SU-DHL-6 (cell line): ENCODE results near the gene FRMD8.

Experiments used
- H2AFZ ChIP-seq: fragments of 200-600 bp; sonication (generic); 2 replicates; pipeline ENCODE4 v1.6.1; 2014; ENCODE audit warnings: low read depth, mild to moderate bottlenecking, moderate library complexity, mixed read lengths, antibody characterized with exemption, low read length; ENCODE audit not compliant: severe bottlenecking
- H3F3A ChIP-seq: fragments of 200-600 bp; shearing (Covaris generic); 2 replicates; pipeline ENCODE4 v1.6.0; 2016; ENCODE audit warnings: antibody characterized with exemption, mild to moderate bottlenecking; ENCODE audit not compliant: insufficient read depth
- H3K27ac ChIP-seq: fragments of 200-600 bp; sonication (generic); 2 replicates; pipeline ENCODE4 v1.5.1; 2016; ENCODE audit warnings: low read depth, mild to moderate bottlenecking, low read length, moderate library complexity, mixed read lengths
- H3K27me3 ChIP-seq: fragments of 200-600 bp; sonication (generic), shearing (Covaris generic); 2 replicates; pipeline ENCODE4 v1.6.0; 2014; ENCODE audit warnings: mild to moderate bottlenecking, low read length
- H3K36me3 ChIP-seq: fragments of 200-600 bp; sonication (generic); 2 replicates; pipeline ENCODE4 v1.6.1; 2014; ENCODE audit warnings: mild to moderate bottlenecking, low read length, mixed read lengths
- H3K4me2 ChIP-seq: fragments of 300-600, 200-600 bp; shearing (Covaris generic), sonication (generic); 2 replicates; pipeline ENCODE4 v1.6.0; 2014; ENCODE audit warnings: low read length, low read depth, mild to moderate bottlenecking; ENCODE audit not compliant: poor library complexity, severe bottlenecking
- H3K4me3 ChIP-seq: fragments of 200-600 bp; sonication (generic); 2 replicates; pipeline ENCODE4 v1.5.1; 2014; ENCODE audit warnings: antibody characterized with exemption, low read length, mild to moderate bottlenecking, mixed read lengths; ENCODE audit not compliant: insufficient read depth, poor library complexity, severe bottlenecking
- H3K79me2 ChIP-seq: fragments of 200-600 bp; sonication (generic); 2 replicates; pipeline ENCODE4 v1.6.1; 2014; ENCODE audit warnings: mild to moderate bottlenecking, low read length, moderate library complexity; ENCODE audit not compliant: insufficient read depth
- H3K9ac ChIP-seq: fragments of 200-600 bp; sonication (generic); 2 replicates; pipeline ENCODE4 v1.7.0; 2014; ENCODE audit warnings: mild to moderate bottlenecking, low read length
- H3K9me2 ChIP-seq: fragments of 200-600 bp; sonication (generic); replicated peaks from 2 replicates; pipeline ENCODE4 v1.6.1; 2014; ENCODE audit warnings: low read length; ENCODE audit not compliant: insufficient read depth
- H3K9me3 ChIP-seq: fragments of 200-600 bp; sonication (generic); 2 replicates; pipeline ENCODE4 v1.6.1; 2014; ENCODE audit warnings: low read length, mixed read lengths; ENCODE audit not compliant: insufficient read depth
- H4K20me1 ChIP-seq: fragments of 200-600 bp; sonication (generic); 2 replicates; pipeline ENCODE4 v1.6.1; 2014; ENCODE audit warnings: low read depth, mild to moderate bottlenecking, antibody characterized with exemption, low read length, moderate library complexity, mixed read lengths
- CTCF ChIP-seq: fragments of 200-600 bp; sonication (generic); IDR thresholded peaks from one replicate; pipeline ENCODE4 v1.5.1; 2017; ENCODE audit warnings: antibody characterized with exemption, mild to moderate bottlenecking, low read length, moderate library complexity; ENCODE audit not compliant: insufficient read depth, poor library complexity, severe bottlenecking
- EZH2phosphoT487 ChIP-seq: fragments of 200-600 bp; sonication (generic), shearing (Covaris generic); conservative IDR thresholded peaks from 2 replicates; pipeline ENCODE4 v1.6.1; 2018; ENCODE audit warnings: mild to moderate bottlenecking, antibody characterized with exemption, low read length, moderate library complexity, mixed read lengths

Gene FRMD8

GRCh38 chr11:65378928-65379638 is 7.4 kb upstream of the FRMD8 start:
- no peak overlapping the region for H3K27ac ChIP-seq
- H3K9ac ChIP-seq: no peak overlapping the region
- no peak overlapping the region for H3K4me3 ChIP-seq
- H3K4me2 ChIP-seq: no peak overlapping the region
- no peaks in the 10 kb centered on the region for H3K79me2 ChIP-seq
- no peak overlapping the region for H2AFZ ChIP-seq
- no peaks in the 10 kb centered on the region for H3K9me2 ChIP-seq
- H3K9me3 ChIP-seq: no peaks in the 10 kb centered on the region
- H3K27me3 ChIP-seq: no peaks in the 10 kb centered on the region
- TF ChIP-seq EZH2phosphoT487 (no peak), CTCF (no peak)
- no peaks in the 10 kb centered on the region for H3F3A ChIP-seq
- no peaks in the 10 kb centered on the region for H3K36me3 ChIP-seq
- no peaks in the 10 kb centered on the region for H4K20me1 ChIP-seq

DNA sequence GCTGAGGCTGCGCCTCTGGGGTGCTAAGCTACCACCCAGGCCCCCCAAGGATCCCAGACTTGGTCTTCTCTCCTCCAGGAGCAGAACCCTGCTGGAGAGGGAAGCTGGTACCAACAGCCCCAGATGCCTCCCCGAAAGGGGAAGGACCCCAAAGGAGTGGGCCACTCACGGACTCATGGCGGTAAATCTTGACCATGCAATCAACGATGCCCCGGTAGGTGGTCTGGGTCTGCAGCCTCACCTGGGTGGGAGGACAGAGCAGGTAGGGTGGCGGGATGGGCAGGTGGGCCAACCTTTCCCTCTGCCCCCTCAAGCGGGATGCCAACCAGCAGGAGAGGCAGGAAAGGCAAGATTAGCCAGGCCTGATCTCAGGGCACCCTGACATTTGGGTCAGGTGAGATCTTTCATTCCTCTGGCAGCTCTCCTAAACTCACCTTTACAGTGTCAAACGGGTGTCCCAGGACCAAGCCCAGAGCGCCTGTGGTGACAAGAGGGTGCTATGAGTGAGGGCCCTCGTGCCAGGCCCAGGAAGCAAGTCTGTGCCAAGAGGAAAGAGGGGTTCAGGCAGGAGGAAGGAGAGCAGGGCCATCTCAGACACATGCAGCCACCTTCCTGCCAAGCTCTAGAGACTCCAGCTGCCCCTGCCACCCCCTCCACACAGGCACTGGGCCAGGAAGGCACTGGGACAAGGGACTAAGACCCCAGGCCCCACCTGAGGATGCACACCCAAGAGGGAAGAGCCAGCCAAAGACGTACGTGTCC is 6.6 kb upstream of the FRMD8 start:
- Histone ChIP-seq H3K9ac (no peak overlapping the region), H3K36me3 (no peaks in the 10 kb centered on the region), H2AFZ (no peak overlapping the region), H3K27ac (no peak overlapping the region), H3K4me2 (no peak overlapping the region), H3K9me3 (no peaks in the 10 kb centered on the region), H3K4me3 (no peak overlapping the region), H3K9me2 (no peaks in the 10 kb centered on the region), H3K27me3 (no peaks in the 10 kb centered on the region), H4K20me1 (no peaks in the 10 kb centered on the region), H3K79me2 (no peaks in the 10 kb centered on the region), H3F3A (0 out of 2 replicates have a peak, but pooled peaks cover 5% of the 10 kb centered on the region)
- no peak for TF ChIP-seq EZH2phosphoT487
- TF ChIP-seq CTCF: no peak

- H3K9ac ChIP-seq: no peak overlapping the region
- no peak overlapping the region for H3K4me2 ChIP-seq
- H3K4me3 ChIP-seq: no peak overlapping the region
- TF ChIP-seq EZH2phosphoT487 (no peak), CTCF (no peak)
- no peaks in the 10 kb centered on the region for H4K20me1 ChIP-seq
- H3K79me2 ChIP-seq: no peaks in the 10 kb centered on the region
- H3K9me2 ChIP-seq: no peaks in the 10 kb centered on the region
- no peaks in the 10 kb centered on the region for H3K9me3 ChIP-seq
- H3K27ac ChIP-seq: no peak overlapping the region
- H2AFZ ChIP-seq: no peak overlapping the region
- 0 out of 2 replicates have a peak, but pooled peaks cover 5% of the 10 kb centered on the region for H3F3A ChIP-seq
- H3K36me3 ChIP-seq: no peaks in the 10 kb centered on the region
- no peaks in the 10 kb centered on the region for H3K27me3 ChIP-seq
These were observed 5.8 kb upstream of the FRMD8 start for GRCh38 chr11:65380460-65381119.
